ENCODE data around the gene FBP1.

The FBP1 gene

DNA sequence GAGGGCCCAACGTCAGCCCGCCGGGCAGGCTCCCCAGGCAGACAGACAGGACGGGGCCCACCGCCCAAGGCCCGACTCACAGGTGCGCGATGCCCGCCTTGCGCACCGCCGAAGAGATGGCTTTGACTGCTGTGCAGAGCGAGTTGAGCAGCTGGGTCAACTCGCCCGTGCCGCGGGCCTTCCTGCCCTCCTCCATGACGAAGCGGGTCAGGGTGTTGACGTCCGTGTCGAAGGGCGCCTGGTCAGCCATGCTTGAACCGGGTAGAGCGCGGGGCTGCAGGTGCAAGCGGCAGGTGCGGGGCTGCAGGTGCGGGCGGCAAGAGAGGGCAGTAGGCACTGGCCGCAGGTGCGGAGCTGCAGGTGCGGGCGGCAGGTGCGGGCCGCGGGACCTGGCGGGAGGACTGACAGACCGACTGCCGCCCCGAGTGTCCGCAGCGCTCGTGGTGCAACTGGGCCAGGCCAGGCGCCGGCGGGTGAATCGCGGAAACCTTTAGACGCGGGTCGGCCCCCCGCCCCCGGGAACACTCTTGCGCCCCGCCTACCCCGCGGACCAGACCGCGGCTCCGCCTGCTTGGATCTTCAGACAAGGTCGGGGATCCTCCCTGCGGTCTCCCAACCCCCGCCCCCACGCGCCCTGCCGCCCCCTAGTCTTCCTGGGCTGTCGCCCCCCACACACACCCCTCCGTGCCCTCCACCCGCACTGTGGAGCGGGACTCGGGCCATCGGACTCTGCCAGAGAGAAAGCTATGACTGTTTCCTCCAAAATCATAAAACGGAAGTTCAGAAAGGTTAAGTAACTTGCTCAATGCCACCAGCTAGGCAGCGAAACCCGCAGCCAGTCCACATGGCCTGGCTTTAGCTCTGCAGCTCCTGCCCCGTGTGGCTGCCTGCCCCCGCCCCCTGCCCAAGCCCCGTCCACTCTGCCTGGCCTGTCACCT is at the start of gene FBP1:
TSS of gene FBP1 (minus strand) at position 458 of the 938 bp plus-strand sequence. CDS start at position 250, 208 bp downstream.
- no peak for DNase-seq

DNA sequence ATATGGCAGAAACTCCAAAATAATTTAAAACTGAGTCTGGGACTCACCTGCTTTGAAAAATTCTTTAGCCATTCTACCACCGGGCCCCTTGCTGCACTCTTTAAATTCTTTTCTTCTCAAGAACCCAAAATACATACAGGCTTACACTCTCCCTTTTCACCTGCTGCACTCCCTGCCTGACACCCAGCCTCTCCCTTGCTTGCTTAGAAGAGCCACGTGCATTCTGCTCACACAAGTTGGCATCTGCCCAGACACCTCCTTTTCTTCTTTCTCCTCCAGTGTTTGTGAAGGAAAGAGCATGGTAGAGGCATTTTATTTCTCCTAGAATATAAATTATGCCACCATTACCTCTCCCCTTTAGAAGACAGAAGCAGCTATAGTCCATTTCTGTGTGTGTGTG is 48.1 kb upstream of the FBP1 start:
- no peak for DNase-seq

DNA sequence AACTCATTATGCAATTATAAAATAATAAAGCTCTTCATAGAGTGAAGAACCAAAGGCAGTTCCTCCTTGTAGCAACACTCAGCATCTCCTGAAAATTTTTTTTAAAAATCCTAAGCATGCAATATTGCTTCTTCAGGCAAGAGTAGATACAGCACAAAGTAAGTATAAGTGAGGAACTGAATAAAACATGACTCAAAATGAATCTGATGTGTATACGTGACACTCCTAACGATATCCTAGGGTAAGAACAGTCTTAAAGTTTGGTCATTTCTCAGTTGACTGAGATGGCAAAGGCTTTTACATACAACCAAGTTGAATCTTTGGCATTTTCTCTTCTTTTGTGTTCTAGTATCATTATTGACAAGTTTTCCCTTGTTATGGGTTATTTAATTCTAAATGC is 46.0 kb upstream of the FBP1 start:
- no peak for DNase-seq

DNA sequence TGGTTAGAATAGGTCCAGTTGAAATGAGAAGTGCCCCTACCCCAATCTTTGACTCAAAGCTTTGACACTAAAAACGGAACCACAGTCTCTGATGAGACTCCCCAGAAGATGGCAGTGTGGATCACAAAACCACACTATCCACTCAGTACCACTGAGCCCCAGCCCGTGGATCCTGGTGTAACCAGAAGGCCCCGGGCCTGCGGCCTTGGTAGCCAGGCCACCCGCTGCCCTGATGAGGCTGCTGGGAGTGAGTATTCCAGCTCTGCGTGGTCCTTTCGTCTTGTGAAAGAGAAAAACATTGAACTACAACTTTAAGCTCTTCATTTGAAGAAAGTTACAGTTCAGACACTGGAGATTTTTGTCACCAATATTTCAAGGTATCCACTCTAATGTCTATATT is 42.2 kb upstream of the FBP1 start:
- no peak for DNase-seq

DNA sequence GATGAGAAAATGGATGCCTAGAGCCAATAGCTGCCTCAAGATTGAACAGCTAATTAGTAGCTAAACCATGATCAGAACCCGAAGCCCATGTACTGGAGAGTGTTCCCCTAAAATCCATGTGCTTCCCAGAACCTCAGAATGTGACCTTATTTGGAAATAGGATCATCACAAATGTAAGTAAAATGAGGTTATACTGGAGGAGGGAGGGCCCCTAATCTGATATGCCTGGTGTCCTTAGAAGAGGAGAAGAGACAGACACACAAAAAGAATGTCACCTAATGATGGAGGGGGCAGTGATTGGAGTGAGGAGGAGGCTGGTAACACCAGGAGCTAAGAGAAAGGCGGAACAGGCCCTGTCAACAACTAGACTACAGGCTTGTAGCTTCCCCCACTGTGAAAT is 41.3 kb upstream of the FBP1 start:
- no peak for DNase-seq

DNA sequence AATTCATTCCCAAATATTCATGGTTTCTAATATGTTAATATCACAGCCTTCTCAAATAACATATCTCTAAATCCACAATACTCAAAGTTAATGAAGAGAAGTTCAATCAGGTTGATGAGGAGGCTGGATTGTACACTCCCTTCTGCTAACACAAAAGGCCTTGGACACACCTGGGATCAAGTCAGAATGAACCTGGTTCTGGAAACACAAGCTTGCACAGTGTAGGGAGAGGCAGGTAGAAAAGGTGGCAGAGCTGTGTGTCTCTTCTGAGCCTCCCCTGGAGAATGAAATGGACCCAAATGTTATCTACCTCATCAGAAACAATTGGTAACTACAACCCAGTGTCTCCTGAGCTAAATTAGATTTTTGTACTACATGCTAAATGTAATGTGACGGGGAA is 40.7 kb upstream of the FBP1 start:
- DNase-seq: no peak

DNA sequence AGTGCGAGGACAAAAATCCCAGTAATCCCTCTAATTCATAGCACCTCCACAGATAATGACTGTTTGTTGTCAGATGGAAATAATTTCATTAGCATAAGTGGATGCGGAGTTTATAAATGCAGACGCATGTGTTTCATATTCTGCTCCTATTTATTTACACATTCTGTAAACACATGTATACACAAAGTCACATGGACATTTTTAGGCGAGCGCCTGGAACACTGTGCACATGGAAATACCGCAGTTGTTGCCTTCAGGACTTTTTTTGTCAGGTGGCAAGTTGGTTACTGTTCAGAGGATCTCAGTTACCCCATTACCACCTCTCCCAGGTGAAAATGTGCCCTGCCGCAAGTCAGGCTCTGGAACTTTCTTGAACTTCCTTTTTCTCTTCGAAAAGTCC is 40.3 kb upstream of the FBP1 start:
- no peak for DNase-seq

DNA sequence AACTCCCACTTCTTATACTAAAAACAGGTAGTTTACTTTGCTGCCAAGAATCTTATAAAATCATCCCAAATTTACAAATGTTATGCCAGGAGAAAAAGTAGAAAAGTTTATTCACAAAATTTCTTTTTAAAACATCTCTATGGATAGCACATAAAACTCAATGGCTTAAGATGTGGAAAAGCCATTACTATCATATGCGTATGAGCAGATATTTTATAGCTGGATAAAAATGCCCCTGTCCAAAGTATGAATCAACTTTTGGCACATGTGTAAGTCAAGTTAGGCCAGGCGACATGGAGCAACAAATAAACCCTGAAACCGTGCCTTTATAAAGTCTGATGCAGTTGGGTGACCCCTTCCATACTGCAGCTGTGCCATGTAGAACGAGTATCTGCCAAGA is 38.6 kb upstream of the FBP1 start:
- no peak for DNase-seq

DNA sequence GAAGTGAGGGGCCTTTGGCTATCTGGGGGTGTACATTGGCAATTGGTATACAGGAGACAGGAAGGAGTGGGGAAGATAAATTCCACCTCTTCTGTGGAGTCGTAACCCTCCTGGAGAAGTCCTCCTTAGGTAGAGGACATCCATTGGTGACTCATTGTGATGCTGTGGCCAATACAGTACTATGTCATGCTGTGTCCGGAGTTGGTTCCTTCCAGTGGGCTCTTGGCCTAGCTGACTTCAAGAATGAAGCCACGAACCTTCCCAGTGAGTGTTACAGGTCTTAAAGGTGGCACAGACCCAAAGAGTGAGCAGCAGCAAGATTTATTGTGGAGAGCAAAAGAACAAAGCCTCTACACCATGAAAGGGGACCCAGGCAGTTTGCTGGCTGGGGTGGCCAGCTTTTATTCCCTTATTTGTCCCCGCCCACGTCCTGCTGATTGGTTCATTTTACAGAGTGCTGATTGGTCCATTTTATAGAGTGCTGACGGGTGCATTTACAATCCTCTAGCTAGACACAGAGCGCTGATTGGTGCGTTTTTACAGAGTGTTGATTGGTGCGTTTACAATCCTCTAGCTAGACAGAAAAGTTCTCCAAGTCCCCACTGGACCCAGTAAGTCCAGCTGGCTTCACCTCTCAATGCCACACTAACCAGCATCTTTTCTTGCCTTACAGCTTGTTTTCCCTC is 37.3 kb upstream of the FBP1 start:
- no peak for DNase-seq

DNA sequence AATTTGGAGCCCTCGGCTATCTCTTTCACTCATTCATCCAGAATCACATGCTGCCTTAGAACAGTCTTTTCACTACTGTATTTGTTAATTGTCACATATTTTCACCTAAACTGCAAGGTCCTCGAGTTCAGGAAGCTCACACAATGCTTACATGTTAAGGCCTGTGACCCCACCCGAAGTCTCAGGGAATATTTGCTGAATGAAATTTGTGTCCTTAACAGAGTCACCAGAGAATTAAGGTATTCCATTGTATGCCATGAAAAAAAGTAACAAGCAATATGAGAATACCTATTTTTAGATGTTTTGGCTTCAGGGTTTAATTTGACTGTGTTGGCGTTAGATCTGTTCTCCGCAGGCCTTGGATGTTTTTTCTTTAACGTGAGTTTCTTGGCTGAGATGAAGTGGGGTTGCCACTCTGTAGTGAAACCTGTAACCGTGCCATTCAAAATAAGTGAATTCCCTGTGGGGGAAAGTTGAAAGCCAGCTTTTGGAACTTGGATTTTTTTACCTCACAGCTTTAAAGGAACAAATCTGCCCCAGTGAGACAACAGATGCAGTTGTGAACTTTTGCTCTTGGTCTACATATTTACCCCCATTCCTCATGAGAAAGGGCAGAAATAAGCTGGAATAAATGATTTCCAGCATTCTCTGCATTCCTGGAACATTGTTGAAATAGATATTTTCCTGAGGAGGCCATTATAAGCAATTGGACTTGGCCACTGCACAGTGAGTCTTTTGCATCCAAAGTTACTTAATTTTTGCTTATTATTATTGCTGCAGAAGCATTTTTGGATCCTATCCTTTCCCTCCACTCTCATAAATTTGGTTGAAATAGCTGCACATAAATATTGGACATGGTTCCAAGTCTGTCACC is 35.9 kb upstream of the FBP1 start:
- DNase-seq: no peak

DNA sequence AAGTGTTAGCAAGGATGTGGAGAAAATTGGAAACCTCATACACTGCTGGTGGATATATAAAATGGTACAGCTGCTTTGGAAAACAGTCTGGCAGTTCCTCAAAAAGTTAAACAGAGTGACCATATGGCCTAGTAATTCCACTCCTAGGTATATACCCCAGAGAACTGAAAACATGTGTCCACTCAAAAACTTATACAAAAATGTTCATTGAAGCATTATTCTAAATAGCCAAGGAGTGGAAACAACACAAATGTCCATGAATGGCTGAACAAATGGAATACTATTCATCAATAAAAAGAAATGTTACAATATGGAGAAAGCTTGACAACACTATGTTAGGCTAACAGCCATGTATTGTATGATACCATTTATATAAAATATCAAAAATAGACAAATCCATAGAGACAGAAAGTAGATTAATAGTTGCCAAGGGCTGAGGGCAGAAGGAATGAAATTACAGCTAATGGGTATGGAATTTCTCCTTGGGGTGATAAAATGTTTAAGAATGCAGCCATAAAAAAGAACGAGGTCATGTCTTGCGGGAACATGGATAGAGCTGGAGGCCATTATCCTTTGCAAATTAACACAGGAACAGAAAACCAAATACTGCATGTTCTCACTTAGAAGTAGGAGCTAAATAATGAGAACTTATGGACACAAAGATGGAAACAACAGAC is 33.6 kb upstream of the FBP1 start:
- DNase-seq: no peak

DNA sequence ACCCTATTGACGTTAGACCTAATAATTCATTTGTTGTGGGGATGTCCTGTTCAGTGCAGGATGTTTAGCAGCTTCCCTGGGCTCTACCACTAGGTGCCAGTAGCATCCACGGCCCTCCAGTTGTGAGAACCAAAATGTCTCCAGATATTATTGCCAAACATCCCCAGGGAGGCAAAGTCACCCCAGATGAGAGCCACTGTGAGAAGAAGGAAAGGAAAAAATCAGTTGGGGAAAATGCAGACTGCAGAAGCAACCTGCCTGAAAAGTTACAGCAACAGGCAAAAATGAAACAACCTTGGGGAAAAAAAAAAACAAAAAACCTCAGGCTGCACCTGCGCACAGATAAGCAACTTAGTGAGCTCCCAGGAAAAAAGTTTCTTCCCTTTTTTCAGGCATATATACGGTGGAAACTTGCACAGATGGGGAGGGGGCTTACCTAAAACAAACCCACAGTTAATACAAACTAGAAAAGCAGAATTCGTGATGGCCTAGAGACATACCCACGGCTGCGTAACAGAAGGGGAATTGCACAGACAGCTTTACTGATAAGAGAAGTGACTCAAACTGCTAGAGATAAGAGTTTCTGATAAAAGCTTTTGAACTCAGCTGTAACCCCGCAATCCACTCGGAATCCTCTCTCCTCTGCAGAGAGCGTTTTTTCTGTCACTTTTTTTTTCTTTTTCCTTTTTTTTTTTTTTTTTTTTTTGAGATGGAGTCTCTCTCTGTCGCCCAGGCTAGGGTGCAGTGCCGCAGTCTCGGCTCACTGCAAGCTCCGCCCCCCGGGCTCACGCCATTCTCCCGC is 29.8 kb upstream of the FBP1 start:
- no peak for DNase-seq

DNA sequence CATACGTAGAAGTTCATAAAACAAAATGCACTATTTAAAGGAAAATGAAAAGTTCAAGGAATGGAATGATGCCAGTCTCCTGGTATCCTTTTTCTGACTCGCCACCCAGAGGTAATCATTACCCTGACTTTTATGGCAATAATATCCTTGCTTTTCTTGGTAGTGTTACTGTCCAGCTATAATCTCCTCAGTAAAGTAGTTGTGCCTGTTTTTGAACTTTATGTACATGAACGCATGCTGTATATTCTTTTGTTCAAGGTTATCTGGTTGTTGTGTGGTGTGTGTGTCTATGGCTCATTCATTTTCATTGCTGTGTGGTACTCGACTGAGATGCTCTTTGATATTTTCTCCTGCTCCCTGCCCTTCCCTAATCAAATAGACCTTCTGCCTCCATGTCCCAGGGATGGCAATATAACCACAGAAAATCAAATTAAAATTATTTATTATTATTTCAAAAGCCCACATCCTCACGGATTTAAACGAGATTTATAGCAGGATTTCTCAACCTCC is 29.2 kb upstream of the FBP1 start:
- no peak for DNase-seq

DNA sequence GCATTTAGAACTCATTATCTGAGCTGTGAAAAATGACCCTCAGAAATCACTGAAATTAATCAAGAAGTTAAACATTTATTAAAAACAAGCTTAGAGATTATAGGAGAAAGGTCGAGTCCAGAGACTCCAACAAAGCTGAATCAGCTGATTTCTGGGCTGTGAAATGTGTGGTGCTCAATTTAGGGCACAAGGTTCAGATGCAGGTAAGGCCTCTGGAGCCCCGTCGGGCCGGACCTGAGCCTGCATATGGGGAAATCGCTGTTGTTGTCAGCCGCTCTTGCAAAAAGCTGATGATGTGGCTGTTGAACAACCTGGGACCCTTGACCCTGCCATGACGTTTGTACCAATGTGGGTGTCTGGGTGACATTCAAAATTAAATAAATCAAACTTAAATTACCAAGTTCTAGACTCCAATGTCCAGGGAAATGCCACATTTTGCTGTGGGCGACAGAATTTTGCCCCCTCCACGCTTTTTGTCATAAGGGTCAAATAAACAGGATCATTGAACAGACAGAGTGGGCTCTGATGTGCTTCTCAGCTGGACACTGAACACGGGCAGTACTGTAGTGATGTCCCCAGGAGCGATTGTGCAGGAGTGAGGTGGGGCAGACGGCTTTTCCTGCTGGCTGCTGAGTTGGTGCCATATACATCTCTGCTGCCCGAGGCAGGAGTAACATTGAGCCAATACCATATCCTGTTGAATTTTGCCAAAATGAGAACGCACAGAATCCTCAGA is 27.2 kb upstream of the FBP1 start:
- DNase-seq: no peak

DNA sequence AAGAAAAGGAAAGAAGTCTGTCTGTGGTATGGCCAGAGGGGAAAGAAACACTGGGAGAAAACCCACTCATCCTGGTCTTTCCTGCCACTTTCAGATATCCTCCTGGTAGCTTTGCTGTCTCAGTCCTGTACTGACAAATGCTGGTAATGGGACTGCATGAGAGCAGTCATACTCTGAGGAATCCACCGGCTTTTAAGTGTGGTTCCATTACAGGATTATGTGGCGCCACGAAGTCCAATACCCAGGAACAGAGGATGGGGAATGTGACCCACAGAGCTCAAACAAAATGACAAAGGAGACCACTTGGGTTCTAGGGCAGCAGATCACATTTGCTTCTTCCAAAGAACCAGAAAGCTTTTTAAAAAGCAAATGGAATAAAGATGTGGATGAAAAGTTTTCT is 26.3 kb upstream of the FBP1 start:
- DNase-seq: no peak

DNA sequence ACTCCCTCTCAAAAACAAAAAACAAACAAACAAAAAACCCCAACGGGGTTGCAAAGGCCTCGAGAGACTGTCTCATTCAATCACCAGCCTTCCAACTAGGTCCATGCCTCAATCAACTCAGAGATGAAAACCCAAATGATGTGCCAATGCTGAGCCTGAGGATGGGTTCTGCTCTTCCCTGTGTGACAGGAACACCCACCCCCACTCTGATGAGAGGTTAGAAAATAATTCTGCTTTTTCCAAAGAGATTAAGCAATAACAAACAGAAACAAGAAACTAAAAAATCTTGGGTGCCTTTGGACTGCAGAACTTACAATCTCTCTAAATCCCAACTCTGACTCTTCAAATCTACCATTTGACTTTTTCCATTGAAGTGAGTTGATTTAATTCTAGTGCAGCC is 25.5 kb upstream of the FBP1 start:
- DNase-seq: no peak

DNA sequence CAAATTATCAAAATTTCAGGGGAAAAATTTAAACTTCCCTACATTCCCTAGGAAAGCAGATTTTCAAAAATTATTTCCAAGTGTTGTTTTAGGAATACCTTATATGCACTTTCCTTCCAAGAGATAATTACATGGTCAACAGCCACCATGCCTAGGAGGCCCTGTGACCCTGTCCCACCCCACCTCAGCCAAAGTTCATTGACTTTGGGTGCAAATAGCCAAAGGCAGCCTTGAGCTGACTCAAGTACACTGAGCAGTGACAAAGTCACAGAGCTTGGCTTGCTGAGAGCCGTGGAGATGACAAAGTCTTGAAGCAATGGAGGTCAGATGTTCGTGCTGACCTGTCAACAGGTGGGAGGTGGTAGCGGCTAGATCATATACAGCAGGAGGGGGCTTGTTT is 24.3 kb upstream of the FBP1 start:
- DNase-seq: no peak

DNA sequence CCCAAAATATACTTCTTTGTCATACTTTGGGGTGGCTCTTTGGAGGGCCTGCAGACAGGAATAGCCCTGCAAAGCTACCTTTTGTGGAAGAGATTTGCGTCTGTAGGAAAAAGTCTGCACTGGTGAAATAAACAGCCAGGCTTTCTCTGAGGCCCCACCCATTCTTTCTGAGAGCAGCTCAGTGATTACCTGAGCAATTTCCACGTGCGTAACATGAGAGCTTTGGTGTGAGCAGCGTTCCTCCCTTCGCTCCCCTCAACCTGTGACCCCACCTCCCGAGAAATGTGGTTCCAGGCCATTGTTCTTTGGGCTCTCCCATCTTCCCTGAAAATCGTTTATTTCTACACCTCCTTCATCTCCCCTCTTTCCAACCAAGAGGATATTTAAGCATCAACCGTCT is 23.8 kb upstream of the FBP1 start:
- no peak for DNase-seq

DNA sequence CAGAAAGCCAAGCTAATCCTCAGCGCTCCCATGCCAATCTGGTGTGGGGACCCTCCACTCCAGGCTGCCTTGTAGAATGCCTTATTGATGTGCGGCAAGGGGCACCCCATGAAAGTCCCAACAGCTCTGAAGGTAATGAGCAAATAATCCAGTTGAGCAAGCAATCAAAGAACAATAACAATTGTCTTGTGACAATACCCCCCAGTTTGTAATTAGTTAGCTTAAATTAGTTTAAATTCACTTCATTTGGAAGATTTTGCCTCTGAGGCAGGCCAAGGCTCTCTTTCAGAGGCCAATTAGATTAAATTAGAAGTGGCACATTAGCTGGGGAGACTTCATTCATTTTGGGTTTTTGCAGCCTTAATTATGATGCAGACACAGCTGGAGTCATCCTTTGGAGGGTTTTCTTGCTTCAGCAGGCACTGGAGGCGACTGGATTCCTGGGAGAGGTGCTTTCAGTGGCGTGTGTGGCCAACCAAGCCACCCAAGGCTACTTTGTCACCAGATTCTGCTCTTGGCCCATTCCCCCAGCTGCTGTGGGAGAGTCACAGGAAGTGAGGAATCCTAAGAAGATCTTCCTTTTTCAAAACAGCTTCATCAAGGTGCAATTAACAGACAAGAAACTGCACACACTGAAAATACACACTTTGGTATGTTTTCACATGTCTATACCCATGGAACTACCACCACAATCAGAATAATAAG is 17.9 kb upstream of the FBP1 start:
- DNase-seq: no peak

DNA sequence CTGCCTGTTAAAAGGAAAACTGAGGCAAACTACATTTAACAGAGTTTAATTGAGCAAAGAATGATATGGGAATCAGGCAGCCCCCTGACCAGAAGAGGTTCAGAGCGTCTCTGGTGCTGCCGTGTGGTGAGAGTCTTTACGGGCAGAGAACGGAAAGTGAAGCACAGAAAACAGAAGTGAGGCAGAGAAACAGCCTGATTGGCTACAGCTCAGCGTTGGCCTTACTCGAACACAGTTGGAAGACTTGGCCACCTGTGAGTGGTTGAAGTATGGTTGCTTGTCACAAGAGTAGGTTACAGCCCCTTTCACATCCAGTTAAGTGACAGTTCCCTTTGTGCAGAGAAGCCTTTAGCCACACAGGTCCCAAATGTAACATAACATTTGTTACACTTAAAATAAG is 16.9 kb upstream of the FBP1 start:
- no peak for DNase-seq

Measured in cortex of kidney (tissue), 1 donor.